Left ventricle myocardium inferior (tissue), 1 donor: ENCODE measurements around the gene KIF23. TPM values are rescaled to one million over a fixed set of nuclear protein-coding genes. Genes with fewer than 3 reads are reported as not detected.

Source experiments
- DNase-seq: peaks from one replicate; pipeline ENCODE4 v3.0.0-alpha.2; 2020
- H3K27ac ChIP-seq: fragments of 200-600 bp; replicated peaks from 2 replicates; pipeline ENCODE4 v1.8.0; 2021
- H3K27me3 ChIP-seq: fragments of 200-600 bp; 2 replicates; pipeline ENCODE4 v1.8.0; 2021; ENCODE audit warnings: low read depth
- H3K36me3 ChIP-seq: fragments of 200-600 bp; 2 replicates; pipeline ENCODE4 v1.8.0; 2021
- H3K4me1 ChIP-seq: fragments of 200-600 bp; 2 replicates; pipeline ENCODE4 v1.8.0; 2021
- H3K4me3 ChIP-seq: fragments of 200-600 bp; 2 replicates; pipeline ENCODE4 v1.8.0; 2021; ENCODE audit warnings: mild to moderate bottlenecking, moderate library complexity
- H3K9me3 ChIP-seq: fragments of 200-600 bp; replicated peaks from 2 replicates; pipeline ENCODE4 v1.8.0; 2021
- intact Hi-C: fragments of 100-400 bp; cut with micrococcal nuclease; formaldehyde crosslinking; loops from one replicate; pipeline ENCODE4 v1.11.0; 2022
- total RNA-seq: library from RNA; stranded (reverse); fragmentation: NEBNext Ultra II Directional; extraction: Animal tissue kit (Norgen Biotek cat#: 25700); gene quantifications from one replicate; pipeline ENCODE4 v1.2.1, GENCODE V29; 2021
- TF ChIP-seq, protein P1 (sequence below): fragments of 200-600 bp; IDR thresholded peaks from 2 replicates; pipeline ENCODE4 v1.8.0; 2021; ENCODE audit warnings: antibody characterized with exemption, mild to moderate bottlenecking, borderline replicate concordance
- donor health status: DM: no; HTN: yes; CAD: no; lungs with severe emphysema.

KIF23 gene
- total RNA-seq, 1 donor from 2014 or later = 0.38 TPM

DNA sequence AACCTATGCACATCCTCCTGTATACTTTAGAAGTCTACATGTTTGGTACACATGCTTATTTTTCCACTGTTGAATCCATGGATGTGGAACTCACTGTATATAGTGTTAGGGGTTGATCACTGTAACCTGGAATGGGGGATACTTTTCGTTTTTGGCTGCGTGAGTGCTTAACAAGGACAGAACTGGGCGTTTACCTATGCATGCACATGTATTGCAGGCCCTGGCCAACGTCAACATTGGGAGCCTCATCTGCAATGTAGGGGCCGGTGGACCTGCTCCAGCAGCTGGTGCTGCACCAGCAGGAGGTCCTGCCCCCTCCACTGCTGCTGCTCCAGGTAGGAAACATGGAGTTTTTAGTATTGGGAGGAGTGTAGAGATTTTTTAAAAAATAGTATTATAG is 40.8 kb downstream of the KIF23 start:
- Histone ChIP-seq H3K27ac (peak overlapping the region; percentile 26), H3K4me1 (peaks cover 62% of the 10 kb centered on the region), H3K36me3 (peaks cover 37% of the 10 kb centered on the region), H3K4me3 (peak overlapping the region; percentile 92), H3K9me3 (no peaks in the 10 kb centered on the region), H3K27me3 (no peaks in the 10 kb centered on the region)
- DNase-seq = no peak
- TF ChIP-seq, protein P1, sequence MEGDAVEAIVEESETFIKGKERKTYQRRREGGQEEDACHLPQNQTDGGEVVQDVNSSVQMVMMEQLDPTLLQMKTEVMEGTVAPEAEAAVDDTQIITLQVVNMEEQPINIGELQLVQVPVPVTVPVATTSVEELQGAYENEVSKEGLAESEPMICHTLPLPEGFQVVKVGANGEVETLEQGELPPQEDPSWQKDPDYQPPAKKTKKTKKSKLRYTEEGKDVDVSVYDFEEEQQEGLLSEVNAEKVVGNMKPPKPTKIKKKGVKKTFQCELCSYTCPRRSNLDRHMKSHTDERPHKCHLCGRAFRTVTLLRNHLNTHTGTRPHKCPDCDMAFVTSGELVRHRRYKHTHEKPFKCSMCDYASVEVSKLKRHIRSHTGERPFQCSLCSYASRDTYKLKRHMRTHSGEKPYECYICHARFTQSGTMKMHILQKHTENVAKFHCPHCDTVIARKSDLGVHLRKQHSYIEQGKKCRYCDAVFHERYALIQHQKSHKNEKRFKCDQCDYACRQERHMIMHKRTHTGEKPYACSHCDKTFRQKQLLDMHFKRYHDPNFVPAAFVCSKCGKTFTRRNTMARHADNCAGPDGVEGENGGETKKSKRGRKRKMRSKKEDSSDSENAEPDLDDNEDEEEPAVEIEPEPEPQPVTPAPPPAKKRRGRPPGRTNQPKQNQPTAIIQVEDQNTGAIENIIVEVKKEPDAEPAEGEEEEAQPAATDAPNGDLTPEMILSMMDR = no peak
- intact Hi-C loops = no loop called here

DNA sequence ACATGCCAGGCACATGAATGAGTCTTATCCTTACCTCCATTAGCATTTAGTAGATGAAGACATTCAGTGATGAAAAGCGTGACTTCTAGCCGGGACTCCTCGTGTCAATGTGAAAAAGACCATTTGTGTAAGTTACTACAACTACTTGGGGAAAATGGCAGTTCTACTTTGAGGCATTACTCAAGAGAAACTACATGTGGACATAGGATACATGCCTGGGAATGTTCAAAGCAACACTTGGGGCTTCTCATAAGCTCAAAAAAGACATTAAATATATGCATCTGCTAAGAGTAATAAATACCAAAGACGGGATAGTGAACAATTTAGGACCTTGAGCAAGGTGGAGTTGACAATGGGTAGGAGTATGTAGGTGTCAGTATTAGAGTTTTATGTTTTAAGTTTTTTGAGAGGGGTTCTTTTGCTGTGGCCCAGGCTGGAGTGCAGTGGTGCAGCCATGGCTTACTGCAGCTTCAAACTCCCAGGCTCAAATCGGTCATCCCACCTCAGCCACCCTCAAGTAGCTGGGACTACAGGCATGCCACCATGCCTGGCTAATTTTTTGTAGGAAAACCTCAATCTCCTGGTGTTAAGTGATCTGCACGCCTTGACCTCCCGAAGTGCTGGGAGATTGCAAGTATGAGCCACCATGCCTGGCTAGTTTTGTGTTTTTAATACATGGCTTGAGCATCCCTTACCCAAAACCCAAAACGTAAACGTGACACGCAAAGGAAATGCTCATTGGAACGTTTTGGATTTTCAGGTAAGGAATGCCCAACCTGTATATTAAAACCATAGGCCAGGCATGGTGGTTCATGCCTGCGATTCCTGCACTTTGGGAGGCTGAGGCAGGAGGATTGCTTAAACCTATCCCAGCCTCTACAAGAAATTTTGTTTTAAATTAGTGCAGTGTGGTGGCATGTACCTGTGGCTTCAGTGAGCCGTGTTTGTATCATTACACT is 42.3 kb downstream of the KIF23 start:
- no peaks in the 10 kb centered on the region for H3K27me3 ChIP-seq
- H3K4me1 ChIP-seq = peaks cover 75% of the 10 kb centered on the region
- H3K27ac ChIP-seq = peak overlapping the region; percentile 29
- no peak overlapping the region for H3K4me3 ChIP-seq
- TF ChIP-seq, protein P1 = no peak
- no peak for DNase-seq
- peaks cover 37% of the 10 kb centered on the region for H3K36me3 ChIP-seq
- no peaks in the 10 kb centered on the region for H3K9me3 ChIP-seq
- intact Hi-C loops = no loop called here

DNA sequence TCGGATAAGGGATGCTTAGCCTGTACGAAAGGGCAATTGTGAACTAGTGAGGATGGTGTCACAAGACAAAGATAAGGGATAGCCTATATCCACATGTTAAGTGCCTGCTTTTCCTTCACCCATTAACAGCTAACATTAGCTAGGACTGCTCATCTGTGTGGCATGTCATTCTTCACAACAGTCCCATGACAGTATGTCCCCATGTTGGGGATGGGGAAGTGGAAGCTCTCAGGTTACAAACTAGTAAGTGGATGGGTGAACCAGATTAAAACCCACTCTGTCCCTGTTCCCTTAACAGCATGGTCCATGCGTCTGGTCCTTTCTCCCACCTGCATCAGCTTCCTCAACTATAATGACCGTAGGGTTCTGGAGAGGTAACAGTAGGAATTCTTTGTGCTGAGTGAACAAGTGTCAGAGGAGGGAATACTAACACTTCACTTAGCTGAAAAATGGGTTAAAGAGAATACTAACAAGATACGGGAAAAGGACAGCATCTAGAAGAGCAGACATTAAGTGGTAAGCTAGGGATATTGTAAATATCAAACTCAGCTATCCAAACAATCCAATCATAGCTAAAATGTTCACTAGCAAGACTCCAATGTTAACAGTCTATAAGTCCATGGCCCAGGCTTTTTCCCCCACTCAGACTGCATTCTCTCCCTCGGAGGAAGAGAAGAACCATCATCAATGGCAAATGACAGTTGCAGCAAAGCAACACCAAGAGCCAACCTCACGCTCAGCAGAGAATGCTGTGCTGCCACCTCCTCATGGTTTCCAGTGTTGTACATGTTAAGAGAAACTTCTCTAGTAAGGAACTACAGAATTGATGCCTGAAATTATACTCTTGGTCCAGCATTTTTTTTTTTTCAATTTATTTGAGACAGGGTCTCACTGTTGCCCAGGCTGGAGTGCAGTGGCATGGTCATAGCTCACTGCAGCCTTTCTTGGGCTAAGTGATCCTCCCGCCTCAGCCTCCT is 43.4 kb downstream of the KIF23 start:
- no peak overlapping the region for H3K4me3 ChIP-seq
- peaks cover 81% of the 10 kb centered on the region for H3K4me1 ChIP-seq
- H3K9me3 ChIP-seq = no peaks in the 10 kb centered on the region
- TF ChIP-seq, protein P1 = no peak
- H3K36me3 ChIP-seq = peaks cover 37% of the 10 kb centered on the region
- H3K27me3 ChIP-seq = no peaks in the 10 kb centered on the region
- no peak for DNase-seq
- peak overlapping the region; percentile 29 for H3K27ac ChIP-seq
- intact Hi-C loops = no loop called here

DNA sequence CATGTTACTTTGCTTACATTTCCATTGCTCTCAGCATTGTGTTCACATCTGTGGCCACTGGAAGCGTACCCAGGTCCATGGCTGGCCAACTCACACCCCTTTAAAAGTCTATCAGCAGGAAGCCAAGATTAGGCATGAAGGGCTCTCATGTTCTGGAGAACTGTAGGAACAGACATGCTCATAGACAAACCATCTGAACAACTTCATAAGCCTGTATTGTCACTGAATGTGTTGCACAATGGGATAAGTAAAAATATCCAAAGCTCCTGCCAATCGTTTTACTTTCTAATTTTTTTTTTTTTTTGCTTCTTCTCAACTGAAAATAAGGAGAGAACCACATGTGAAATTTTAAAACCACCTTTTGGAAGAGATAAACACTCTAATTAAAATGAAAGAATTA is 44.9 kb downstream of the KIF23 start:
- peaks cover 37% of the 10 kb centered on the region for H3K36me3 ChIP-seq

DNA sequence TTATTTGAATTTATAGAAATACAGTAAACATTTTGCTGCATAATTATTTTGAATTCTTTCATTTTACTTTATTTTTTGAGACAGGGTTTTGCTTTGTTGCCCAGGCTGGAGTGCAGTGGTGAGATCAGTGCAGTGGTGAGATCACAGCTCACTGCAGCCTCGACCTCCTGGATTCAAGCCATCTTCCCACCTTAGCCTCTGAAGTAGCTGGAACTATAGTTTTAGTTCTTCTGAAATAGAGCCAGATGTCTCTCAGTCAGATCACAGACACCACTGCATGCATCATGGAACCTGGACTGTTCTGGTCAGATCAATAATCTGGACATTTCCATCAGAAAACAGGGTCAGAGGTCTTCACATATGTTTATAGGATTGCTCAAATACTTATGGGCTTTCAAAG is 46.3 kb downstream of the KIF23 start:
- Histone ChIP-seq H3K4me1 (peaks cover 60% of the 10 kb centered on the region), H3K27ac (no peak overlapping the region), H3K9me3 (no peaks in the 10 kb centered on the region), H3K27me3 (no peaks in the 10 kb centered on the region), H3K4me3 (no peak overlapping the region), H3K36me3 (peaks cover 23% of the 10 kb centered on the region)
- TF ChIP-seq, protein P1 = no peak
- no peak for DNase-seq
- intact Hi-C loops = no loop called here

More for the DNA sequence above, 44.9 kb downstream of the KIF23 start:
- H3K27ac ChIP-seq = peak overlapping the region; percentile 25
- H3K9me3 ChIP-seq = no peaks in the 10 kb centered on the region
- intact Hi-C loops = no loop called here
- peaks cover 75% of the 10 kb centered on the region for H3K4me1 ChIP-seq
- no peaks in the 10 kb centered on the region for H3K27me3 ChIP-seq
- TF ChIP-seq, protein P1 = no peak
- H3K4me3 ChIP-seq = no peak overlapping the region
- DNase-seq = no peak
